GM19452 (cell line): Measurements from ENCODE around the gene LIPI.
"Not testable (repeated sequence)": the region's sequence is repeated elsewhere in the genome, so short reads cannot be mapped to it uniquely, and the experiment has no call there.

ENCODE experiments used
- ATAC-seq: cut with Tn5 transposase; IDR thresholded peaks from one replicate; pipeline ENCODE4 v1.9.1; 2021; ENCODE audit not compliant: unreplicated experiment

Gene LIPI

DNA sequence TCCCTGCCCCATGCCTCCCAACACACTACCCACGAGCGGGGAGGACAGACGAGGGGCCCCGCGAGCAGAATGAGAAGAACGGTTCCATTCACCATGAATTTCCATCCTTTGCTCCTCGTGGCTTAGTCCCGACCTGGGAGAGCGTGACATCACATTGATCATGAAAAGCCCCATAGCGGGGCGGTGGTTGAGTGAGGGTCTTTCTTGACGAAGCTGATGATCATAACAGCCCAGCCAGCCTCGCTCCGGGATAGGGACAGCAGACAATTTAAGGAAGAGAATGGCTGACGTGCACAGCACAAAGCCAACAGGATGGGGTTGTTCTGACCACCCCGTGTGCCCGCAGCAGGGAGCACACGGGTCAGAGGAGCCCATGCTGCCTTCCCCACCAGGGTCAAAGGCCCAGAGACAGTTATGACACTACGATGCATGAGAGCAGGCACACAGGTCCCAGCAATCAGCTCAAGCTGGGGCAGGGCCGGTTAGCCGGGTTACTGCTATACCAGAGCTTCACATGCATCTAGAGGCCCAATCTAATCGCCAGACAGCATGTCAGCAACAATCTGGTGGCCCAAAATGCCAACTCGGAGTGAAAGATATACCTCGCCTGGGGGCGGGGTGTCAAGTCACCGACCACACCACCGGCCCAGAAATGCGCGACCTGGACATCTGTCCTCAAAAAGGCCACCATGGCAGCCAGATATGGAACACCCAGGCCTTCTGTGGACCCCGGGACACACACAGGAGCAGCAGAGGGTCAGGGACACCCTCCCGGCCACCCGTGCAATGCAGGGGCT lies 135.2 kb downstream of the LIPI start:
- ATAC-seq, result no peak

DNA sequence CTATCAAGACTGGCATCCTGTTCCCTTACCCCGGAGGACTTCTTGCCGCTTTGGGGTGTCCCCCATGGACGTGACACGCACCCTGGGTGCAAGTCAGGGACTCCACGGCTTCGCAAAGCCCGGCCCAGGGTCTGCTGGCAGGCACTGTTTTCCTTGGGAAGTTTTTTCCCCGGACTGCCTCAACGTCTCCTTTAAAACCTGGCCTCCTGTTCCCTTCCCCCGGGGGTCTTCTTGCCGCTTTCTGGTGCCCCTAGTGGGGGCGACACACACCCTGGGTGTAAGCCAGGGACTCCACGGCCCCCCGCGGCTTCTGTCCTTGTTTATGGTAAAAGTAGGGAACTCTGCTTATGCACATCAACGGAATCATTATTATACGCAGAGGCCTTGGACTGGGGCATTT lies 136.6 kb downstream of the LIPI start:
- no peak for ATAC-seq

DNA sequence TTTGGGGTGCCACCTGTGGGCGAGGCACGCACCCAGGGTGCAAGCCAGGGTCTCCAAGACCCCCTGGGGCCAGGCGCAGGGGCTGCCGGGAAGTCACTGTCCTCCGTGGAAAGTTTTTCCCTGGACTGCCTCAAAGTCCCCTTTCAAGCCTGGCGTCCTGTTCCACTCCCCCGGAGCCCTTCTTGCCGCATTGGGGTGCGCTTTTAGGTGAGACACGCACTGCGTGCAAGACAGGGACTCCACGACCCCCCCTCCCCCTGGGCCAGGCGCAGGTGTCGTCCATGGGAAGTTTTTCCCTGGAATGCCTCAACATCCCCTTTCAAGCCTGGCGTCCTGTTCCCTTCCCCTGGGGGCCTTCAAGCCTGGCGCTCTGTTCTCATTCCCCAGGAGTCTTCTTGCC lies 137.1 kb downstream of the LIPI start:
- ATAC-seq, result no peak

DNA sequence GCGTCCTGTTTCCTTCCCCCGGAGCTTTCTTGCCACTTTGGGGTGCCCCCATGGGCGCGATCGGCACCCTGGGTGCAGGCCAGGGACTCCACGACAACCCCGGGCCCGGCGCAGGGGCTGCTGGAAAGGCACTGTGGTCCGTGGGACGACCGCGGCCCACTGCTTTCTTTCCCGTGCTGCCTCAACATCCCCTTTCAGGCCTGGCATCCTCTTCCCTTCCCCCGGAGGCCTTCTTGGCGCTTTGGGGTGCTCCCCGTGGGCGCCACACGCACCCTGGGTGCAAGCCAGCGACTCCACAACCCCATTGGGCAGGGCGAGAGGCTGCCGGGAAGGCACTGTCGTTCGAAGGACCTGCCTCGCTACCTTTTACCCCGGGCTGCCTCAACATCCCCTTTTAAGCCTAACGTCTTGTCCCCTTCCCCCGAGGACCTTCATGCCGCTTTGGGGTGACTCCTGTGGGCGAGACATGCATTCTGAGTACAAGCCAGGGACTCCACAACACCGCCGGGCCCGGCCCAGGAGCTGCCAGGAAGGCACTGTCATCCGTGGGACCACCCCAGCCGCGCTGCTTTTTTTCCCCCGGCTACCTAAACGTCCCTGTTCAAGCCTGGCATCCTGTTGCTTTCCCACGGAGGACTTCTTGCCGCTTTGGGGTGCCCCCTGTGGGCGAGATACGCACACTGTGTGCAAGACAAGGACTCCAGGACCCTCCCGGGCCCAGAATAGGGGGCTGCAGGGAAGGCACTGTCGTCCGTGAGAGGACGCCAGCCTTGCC lies 137.8 kb downstream of the LIPI start:
- ATAC-seq, result no peak

DNA sequence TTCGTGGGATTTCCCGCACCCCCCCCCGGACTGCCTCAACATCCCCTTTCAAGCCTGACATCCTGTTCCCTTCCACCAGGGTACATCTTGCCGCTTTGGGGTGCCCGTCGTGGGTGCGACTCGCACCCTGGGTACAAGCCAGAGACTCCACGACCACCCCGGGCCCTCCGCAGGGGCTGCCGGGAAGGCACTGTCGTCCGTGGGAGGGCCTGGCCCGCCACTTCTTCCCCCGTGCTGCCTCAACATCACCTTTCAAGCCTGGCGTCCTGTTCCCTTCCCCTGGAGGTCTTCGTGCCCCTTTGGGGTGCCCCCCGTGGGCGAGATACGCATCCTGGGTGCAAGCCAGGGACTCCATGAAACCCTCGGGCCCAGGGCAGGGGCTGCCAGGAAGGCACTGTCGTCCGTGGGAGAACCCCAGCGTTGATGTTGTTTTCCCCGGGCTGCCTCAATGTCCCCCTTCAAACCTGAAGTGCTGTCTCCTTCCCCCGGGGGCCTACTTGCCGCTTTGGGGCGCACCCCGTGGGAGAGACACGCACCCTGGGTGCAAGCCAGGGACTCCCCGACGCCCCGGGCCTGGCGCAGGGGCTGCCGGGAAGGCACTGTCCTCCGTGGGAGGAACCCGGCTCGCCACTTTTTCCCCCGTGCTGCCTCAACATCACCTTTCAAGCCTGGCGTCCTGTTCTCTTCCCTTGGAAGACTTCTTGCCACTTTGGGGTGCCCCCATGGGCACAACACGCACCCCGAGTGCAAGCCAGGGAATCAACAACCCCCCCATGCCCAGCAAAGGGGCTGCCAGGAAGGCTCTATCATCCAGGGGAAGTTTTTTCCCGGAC lies 138.6 kb downstream of the LIPI start:
- ATAC-seq, result no peak

DNA sequence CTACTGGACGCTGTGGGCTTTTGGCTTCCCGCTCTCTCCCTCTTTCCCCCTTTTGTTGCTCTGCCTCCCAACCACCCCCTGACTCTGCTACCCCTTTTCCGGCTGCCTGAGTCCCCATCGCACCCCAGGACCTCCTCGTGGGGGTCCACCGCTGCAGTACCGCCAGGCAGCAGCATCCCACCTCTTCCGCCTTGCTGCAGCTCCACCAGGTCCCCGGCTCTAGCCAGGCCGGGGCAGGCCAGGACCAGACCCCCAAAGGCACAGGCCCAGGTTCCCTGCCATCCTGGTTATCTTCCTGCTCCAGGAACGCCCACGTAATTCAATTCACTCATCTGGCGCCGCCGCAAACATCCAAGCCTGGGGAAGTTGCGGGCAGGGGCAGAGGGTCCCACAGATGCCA lies 139.8 kb downstream of the LIPI start:
- ATAC-seq, result no peak

DNA sequence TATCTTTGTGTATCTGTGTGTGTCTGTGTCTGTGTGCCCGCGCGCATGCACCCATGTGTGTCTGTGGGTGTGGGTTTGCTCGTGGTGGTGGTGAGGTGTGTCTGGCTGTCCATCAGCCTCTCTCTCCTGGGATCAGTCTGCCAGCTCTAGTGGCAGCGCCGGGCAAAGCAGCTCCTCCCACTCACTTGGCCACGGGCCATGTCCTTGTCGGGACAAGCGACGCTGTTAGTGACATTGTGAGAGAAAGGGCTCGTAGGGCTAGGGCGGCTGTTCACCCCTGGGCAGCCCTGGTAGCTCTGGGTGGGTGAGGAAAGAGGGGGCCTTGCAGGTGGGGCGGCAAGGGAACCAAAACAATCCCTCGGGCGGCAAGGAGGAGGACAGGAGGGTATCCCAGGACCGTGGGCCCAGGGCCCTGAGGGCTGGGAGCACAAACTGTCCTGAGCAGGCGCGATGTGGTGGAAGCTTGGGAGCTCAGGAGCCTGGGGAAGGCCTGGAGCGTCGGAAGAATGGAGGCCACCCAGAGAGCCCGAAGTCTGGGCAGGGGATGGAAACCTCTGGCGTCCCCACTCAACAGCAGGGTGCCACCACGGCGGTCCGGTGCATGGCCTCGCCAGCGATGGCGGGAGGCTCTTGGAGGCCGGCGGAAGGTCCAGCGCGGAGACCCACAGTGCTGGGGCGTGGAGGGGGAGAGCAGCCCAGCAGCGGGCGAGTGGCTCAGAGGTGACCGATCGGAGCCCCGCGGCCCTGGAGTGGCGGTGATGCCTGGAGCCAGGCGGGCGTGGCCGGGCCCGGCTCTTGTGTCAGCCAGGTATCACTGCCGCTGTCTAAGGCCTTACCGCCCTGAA lies 140.5 kb downstream of the LIPI start:
- no peak for ATAC-seq

DNA sequence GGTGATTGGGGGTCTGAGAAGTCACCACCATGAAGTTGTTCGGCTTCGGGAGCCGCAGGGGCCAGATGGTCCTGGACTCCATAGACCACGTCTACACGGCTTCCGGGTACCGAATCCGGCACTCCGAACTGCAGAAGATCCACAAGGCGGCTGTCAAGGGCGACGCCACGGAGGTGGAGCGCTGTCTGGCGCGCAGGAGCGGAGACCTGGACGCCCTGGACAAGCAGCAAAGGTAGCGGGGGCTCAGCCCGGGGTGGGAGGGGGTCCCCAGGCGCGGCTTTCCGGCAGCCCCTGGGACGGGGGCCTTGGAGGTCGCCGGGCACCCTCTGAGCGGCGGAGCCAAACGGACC lies 146.5 kb downstream of the LIPI start:
- ATAC-seq, result no peak

DNA sequence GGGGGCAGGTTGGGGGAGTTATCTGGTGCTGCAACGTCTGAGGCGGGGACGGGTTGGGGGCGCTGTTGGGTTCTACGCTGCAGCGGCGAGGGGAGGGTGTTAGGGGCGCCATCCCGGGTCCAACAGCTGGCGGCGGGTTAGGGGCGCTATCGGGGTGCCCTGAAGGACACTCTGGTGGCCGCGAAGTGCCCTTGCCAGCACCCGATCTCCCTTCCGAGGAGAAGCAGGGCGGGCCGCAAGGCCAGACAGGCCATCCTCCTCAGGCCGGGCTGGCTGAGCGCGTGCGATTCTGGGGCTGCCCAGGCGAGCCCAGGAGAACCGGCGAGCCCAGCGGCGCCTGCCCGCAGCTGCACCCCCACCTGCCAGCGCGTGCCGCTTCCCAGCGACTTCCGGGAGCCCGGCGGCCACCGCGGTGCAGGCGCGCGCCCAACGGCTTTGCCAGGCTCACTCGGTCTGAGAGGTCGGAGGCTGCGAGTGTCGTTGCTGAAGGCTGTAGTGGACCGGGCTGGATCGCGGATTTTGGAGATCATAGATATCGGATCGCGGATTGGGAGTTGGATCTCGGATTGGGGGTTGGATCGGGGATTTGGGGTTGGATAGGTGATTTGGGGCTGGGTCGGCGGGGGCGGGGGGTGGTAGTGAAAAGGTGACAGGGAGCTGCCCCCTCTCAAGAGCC lies 147.0 kb downstream of the LIPI start:
- not testable (repeated sequence) for ATAC-seq

DNA sequence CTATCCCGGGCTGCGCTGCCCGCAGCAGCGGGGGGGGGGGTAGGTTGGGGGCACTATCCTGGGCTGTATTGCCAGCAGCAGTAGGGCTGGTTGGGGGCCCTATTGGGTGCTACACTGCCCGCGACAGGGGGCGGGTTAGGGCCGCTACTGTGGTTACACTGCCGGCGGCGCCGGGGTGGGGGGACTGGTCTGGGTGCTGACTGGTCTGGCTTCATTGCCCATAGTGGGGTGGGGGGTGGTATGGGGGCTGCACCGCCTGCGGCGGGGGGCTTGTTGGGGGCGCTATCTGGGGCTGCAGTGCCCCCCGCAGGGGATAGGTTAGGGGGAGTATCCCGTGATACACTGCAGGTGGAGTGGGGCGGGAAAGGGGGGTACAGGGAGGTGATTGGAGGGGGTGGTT lies 148.1 kb downstream of the LIPI start:
- not testable (repeated sequence) for ATAC-seq

DNA sequence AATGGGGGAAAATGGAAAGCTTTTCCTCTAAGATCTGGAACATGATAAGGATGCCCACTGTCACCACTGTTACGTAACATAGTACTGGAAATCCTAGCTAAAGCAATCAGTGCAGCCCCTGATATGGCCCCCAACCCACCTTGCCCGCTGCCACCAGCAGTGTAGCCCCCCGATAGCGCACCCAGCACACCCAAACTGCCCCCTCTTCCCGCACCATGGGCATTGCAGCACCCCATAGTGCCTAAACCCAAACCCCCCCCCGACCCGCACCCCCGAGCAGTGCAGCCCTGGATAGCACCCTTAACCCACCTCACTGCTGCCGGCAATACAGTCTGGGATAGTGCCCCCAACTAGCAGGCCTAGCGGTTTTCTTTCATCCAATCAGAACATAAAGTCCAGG lies 148.9 kb downstream of the LIPI start:
- ATAC-seq, result not testable (repeated sequence)

DNA sequence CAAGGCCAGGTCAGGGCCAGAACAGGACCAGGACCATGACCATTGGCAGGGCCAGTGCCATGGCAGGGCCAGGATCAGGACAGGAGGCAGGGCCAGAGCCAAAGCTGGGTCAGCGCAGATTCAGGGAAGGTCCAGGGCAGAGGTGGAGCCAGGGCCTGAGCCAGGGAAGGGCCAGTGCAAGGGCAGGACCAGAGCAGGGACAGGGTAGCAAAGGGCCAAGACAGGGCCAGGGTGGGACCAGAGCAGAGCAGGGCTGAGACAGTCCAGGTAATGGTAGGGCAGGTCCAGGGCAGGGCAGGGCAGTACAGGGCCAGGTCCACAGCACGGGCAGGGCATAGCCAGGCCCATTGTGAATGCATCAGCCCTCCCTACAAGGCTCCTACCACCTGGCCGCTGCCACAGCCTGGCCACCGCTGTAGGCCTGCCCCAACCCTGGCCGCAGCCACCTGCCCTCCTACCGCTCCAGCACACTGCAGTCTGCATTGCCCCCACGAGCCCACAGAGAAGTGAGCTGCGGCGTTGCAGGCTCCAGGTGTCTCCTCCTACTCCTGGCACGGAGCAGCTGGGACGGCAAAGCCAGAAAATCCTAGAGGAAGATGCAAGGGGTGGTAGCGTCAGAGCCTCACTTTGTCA lies 151.6 kb downstream of the LIPI start:
- ATAC-seq, result not testable (repeated sequence)
